Thyroid gland (tissue), 4 donors: ENCODE measurements around the gene GFOD1. TPM values are rescaled to one million over a fixed set of nuclear protein-coding genes. Genes with fewer than 3 reads are reported as not detected.
"Not testable (repeated sequence)": the region's sequence is repeated elsewhere in the genome, so short reads cannot be mapped to it uniquely, and the experiment has no call there.

Experiments
- DNase-seq, 2 donors: peaks; one replicate each; pipeline ENCODE4 v3.0.0-alpha.2; 2019
- H3K27ac ChIP-seq, 3 donors: fragments of 200-600 bp; sonication (generic); 1 replicate in 2 of 3; 2 replicates in 1 of 3; pipeline ENCODE4 v1.5.1; 2016 to 2019; ENCODE audit warnings: mild to moderate bottlenecking in 1 of 3, moderate library complexity in 1 of 3
- H3K27me3 ChIP-seq: fragments of 200-600 bp; sonication (generic); one replicate; pipeline ENCODE4 v1.5.1; 2019
- H3K36me3 ChIP-seq, 2 donors: fragments of 200-600 bp; sonication (generic); one replicate each; pipeline ENCODE4 v1.5.1; 2016 to 2019
- H3K4me1 ChIP-seq, 2 donors: fragments of 200-600 bp; sonication (generic); one replicate each; pipeline ENCODE4 v1.5.1; 2017 to 2019
- H3K4me3 ChIP-seq, 3 donors: fragments of 200-600 bp; sonication (generic); replicated peaks in 1 of 3; 1 replicate in 2 of 3; 2 replicates in 1 of 3; pipeline ENCODE4 v1.5.1; 2016; ENCODE audit warnings: mild to moderate bottlenecking in 1 of 3
- H3K9me3 ChIP-seq: fragments of 200-600 bp; sonication (generic); one replicate; pipeline ENCODE4 v1.5.1; 2017
- CTCF ChIP-seq, 6 experiments: fragments of 200-600 bp in 3 of 6; fragments of 450-650 bp in 3 of 6; sonication (generic) in 3 of 6; IDR thresholded peaks; one replicate each; pipeline ENCODE4 v1.5.1; 2016 to 2019; ENCODE audit warnings: antibody characterized with exemption in 6 of 6, mild to moderate bottlenecking in 2 of 6, inconsistent platforms in 1 of 6, moderate library complexity in 1 of 6
- POLR2A ChIP-seq, 2 donors: fragments of 450-650 bp; IDR thresholded peaks; one replicate each; pipeline ENCODE4 v1.6.1; 2017; ENCODE audit warnings: antibody characterized with exemption in 2 of 2, mild to moderate bottlenecking in 2 of 2, moderate library complexity in 1 of 2
- WGBS, 2 donors: methylation state at CpG; one replicate each; pipeline ENCODE4 v1.1.5; 2017; 5-methylcytosine and 5-hydroxymethylcytosine counted together
- intact Hi-C: fragments of 100-400 bp; cut with DNase I; formaldehyde crosslinking; loops from one replicate; pipeline ENCODE4 v1.15.1; 2023
- total RNA-seq, 4 donors: library from RNA; depleted of rRNA; stranded (reverse); fragments of >200 nt; gene quantifications; one replicate each; pipeline ENCODE4 v1.2.3, GENCODE V29; 2016

Gene GFOD1
- total RNA-seq, 4 donors from 2014 or later = 4.2 to 18.4 (median 8.5) TPM

- no peaks in the 10 kb centered on the region for H3K36me3 ChIP-seq
- intact Hi-C loops = no loop called here
- no peaks in the 10 kb centered on the region for H3K9me3 ChIP-seq
- H3K27ac ChIP-seq = no peak overlapping the region
- no peaks in the 10 kb centered on the region for H3K27me3 ChIP-seq
- WGBS, 2 donors = 83 to 94% methylated on average over 6 of the region's 6 CpGs
- DNase-seq = no peak
- H3K4me1 ChIP-seq = no peaks in the 10 kb centered on the region
- no peak overlapping the region for H3K4me3 ChIP-seq
- TF ChIP-seq POLR2A (IDR thresholded peaks at IDR 0.05) = no peak
- TF ChIP-seq CTCF (IDR thresholded peaks at IDR 0.05) = no peak
Measured at GRCh38 chr6:13434777-13435176, 52.6 kb downstream of the GFOD1 start.

GRCh38 chr6:13434135-13434775 lies 53.1 kb downstream of the GFOD1 start:
- intact Hi-C loops, H3K4me1 ChIP-seq, H3K27ac ChIP-seq: not testable (repeated sequence)

GRCh38 chr6:13433709-13434121 lies 53.7 kb downstream of the GFOD1 start:
- intact Hi-C loops = no loop called here
- Histone ChIP-seq H3K4me1 (no peaks in the 10 kb centered on the region), H3K36me3 (no peaks in the 10 kb centered on the region), H3K4me3 (no peak overlapping the region), H3K27ac (no peak overlapping the region), H3K9me3 (no peaks in the 10 kb centered on the region), H3K27me3 (no peaks in the 10 kb centered on the region)
- no peak for DNase-seq
- 83 to 91% methylated on average over 5 of the region's 5 CpGs for WGBS, 2 donors
- TF ChIP-seq CTCF (IDR thresholded peaks at IDR 0.05) = no peak
- no peak for TF ChIP-seq POLR2A (IDR thresholded peaks at IDR 0.05)

More at GRCh38 chr6:13434135-13434775, 53.1 kb downstream of the GFOD1 start:
- not testable (repeated sequence) for H3K27me3 ChIP-seq, H3K36me3 ChIP-seq, H3K9me3 ChIP-seq, H3K4me3 ChIP-seq, DNase-seq

GRCh38 chr6:13432526-13433184 lies 54.7 kb downstream of the GFOD1 start:
- TF ChIP-seq CTCF (IDR thresholded peaks at IDR 0.05) (no peak), POLR2A (IDR thresholded peaks at IDR 0.05) (no peak)
- Histone ChIP-seq H3K27me3 (no peaks in the 10 kb centered on the region), H3K27ac (no peak overlapping the region), H3K4me3 (no peak overlapping the region), H3K36me3 (no peaks in the 10 kb centered on the region), H3K4me1 (peaks cover 4 to 11% of the 10 kb centered on the region in 2 donors), H3K9me3 (no peaks in the 10 kb centered on the region)
- WGBS, 2 donors = 82 to 92% methylated on average over 4 of the region's 4 CpGs
- intact Hi-C loops = no loop called here
- DNase-seq = no peak

GRCh38 chr6:13431861-13432465 lies 55.4 kb downstream of the GFOD1 start:
- H3K9me3 ChIP-seq = no peaks in the 10 kb centered on the region
- H3K36me3 ChIP-seq = no peaks in the 10 kb centered on the region
- intact Hi-C loops = no loop called here
- TF ChIP-seq CTCF (IDR thresholded peaks at IDR 0.05) = no peak
- WGBS, 2 donors = 65 to 79% methylated on average over 5 of the region's 5 CpGs
- no peak for DNase-seq
- H3K27ac ChIP-seq = no peak overlapping the region
- no peak overlapping the region for H3K4me3 ChIP-seq
- peaks cover 8 to 16% of the 10 kb centered on the region in 2 donors for H3K4me1 ChIP-seq
- no peaks in the 10 kb centered on the region for H3K27me3 ChIP-seq
